ENCODE results near the gene UPF3B. TPM values are rescaled to one million over a fixed set of nuclear protein-coding genes. Genes with fewer than 3 reads are reported as not detected.

Gene UPF3B
- total RNA-seq, 1 donor from 2014 or later = 3.5 TPM

DNA sequence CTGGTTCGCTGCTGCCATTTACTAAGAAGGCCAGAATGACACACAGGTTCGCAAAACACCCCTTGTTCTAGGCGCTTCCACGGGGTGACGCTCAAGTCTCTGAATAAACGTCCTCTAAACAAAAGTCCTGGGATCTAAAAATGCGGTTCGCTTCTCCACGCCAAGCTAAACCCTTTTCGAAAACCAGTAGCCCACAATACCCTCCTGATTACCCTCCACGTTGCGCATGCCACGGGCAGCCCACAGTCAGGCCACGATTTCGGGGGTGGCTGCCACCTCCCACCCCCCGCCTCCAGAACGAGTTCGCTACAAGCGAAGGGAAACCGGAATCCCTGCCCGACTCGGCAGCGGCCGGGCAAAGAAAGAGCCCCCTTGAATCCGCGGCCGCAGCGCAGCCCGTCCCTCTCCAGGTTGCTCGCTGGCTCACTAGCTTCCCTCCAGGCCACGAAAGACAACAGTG, 61.8 kb downstream of the UPF3B start:
- no peak for DNase-seq
- TF ChIP-seq, protein P1, sequence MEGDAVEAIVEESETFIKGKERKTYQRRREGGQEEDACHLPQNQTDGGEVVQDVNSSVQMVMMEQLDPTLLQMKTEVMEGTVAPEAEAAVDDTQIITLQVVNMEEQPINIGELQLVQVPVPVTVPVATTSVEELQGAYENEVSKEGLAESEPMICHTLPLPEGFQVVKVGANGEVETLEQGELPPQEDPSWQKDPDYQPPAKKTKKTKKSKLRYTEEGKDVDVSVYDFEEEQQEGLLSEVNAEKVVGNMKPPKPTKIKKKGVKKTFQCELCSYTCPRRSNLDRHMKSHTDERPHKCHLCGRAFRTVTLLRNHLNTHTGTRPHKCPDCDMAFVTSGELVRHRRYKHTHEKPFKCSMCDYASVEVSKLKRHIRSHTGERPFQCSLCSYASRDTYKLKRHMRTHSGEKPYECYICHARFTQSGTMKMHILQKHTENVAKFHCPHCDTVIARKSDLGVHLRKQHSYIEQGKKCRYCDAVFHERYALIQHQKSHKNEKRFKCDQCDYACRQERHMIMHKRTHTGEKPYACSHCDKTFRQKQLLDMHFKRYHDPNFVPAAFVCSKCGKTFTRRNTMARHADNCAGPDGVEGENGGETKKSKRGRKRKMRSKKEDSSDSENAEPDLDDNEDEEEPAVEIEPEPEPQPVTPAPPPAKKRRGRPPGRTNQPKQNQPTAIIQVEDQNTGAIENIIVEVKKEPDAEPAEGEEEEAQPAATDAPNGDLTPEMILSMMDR (IDR thresholded peaks at IDR 0.05; ENCODE audit: borderline replicate concordance) = no peak
- peak overlapping the region; percentile 70 for H3K4me3 ChIP-seq
- H3K36me3 ChIP-seq = peaks cover 14% of the 10 kb centered on the region
- intact Hi-C loops (cut with micrococcal nuclease) = no loop called here
- no peaks in the 10 kb centered on the region for H3K27me3 ChIP-seq (ENCODE audit: low read depth)
- peak overlapping the region; percentile 98 for H3K27ac ChIP-seq (replicated peaks)
- peaks cover 51% of the 10 kb centered on the region for H3K4me1 ChIP-seq
- H3K9me3 ChIP-seq (replicated peaks) = no peaks in the 10 kb centered on the region

DNA sequence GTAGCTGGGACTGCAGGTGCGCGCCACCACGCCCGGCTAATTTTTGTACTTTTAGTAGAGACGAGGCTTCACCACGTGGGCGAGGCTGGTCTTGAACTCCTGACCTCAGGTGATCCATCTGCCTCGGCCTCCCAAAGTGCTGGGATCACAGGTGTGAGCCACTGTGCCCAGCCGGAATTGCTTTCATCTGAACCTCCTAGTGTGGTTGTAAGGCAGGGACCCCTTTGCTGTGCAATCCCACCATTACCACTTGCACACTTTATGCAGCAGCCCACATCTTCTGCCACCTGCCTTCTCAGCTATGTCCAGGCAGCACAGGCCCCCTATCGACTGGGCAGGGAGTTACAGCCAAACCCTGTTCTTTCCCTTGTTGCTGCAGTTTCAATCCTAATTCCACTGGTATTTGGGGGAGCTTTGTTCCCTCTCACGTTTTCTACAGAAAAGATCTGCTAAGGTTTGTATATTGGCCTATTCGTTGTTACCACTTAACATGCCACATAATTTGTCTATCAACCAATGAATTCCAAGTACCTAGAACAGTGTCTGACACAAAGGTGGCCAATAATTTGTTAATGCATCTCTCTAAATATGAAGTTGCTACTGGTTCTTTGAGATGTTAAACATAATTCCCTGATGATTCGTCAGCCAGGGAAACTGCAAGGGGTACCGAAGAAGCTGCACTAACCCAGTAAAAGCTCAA, 67.9 kb downstream of the UPF3B start:
- peaks cover 33% of the 10 kb centered on the region for H3K4me1 ChIP-seq
- no peak overlapping the region for H3K27ac ChIP-seq (replicated peaks)
- peaks cover 28% of the 10 kb centered on the region for H3K36me3 ChIP-seq
- no peak for DNase-seq
- no peak overlapping the region for H3K4me3 ChIP-seq
- intact Hi-C loops (cut with micrococcal nuclease) = no loop called here
- no peaks in the 10 kb centered on the region for H3K9me3 ChIP-seq (replicated peaks)
- TF ChIP-seq, protein P1 (IDR thresholded peaks at IDR 0.05; ENCODE audit: borderline replicate concordance) = peak; percentile 44
- H3K27me3 ChIP-seq (ENCODE audit: low read depth) = no peaks in the 10 kb centered on the region

Other genes with a start within 250 kb of the UPF3B start
- gene NKRF, start 246.5 kb downstream of the UPF3B start, total RNA-seq = 3.7 TPM
- gene SEPTIN6, start 159.8 kb downstream of the UPF3B start, total RNA-seq = 5.6 TPM
- gene SOWAHD, start 94.4 kb downstream of the UPF3B start, total RNA-seq = 0.33 TPM
- 1,056 TPM for gene RPL39, start 61.3 kb downstream of the UPF3B start, total RNA-seq
- 9.3 TPM for gene RNF113A, start 18.8 kb upstream of the UPF3B start, total RNA-seq
- gene NDUFA1, start 18.9 kb upstream of the UPF3B start, total RNA-seq = 584 TPM
- not detected for gene AKAP14, start 42.9 kb upstream of the UPF3B start, total RNA-seq
- 5.0 TPM for gene NKAP, start 90.8 kb upstream of the UPF3B start, total RNA-seq
- not detected for gene RHOXF2B, start 224.7 kb upstream of the UPF3B start, total RNA-seq